HK-2 (cell line): ENCODE data around the gene BAZ1B.
"Not testable (repeated sequence)": the region's sequence is repeated elsewhere in the genome, so short reads cannot be mapped to it uniquely, and the experiment has no call there.

Experiments
- DNase-seq: peaks from one replicate; pipeline ENCODE4 v3.0.0-alpha.2; 2018; ENCODE audit not compliant: unreplicated experiment

BAZ1B gene

DNA sequence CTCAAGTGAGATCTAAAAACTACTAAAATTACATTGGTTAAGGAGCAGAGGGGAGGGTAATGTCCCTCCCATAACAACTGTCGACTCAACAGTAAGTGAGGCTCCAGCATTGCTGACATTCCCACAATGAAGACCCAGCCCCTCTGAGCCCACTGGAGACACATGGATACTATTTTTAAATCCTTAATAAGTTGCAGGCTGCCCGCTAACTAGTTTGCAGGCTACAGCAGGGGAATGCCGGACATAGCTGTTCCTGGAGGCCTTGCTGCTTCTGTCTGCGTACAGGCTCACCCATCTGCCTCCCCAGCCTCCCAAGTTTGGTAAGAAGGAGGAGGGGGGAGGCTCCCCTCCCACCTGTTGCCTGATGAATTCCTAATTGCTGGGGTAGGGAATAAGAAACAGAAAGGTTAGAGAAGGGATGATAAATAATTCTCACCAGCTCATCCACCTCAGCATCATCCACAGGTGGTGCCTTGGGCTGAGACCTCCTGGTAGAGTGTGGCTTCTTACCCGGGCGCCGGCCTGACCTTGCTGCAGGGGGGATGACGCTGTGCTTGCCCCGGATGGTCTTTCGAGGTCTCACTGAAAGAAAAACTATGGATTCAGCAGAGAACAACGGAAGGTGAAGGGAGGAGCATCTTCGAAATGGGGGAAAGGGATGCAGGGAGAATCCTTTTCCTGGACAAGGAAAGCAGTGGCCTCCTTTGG is 78.4 kb downstream of the BAZ1B start:
- DNase-seq = no peak

DNA sequence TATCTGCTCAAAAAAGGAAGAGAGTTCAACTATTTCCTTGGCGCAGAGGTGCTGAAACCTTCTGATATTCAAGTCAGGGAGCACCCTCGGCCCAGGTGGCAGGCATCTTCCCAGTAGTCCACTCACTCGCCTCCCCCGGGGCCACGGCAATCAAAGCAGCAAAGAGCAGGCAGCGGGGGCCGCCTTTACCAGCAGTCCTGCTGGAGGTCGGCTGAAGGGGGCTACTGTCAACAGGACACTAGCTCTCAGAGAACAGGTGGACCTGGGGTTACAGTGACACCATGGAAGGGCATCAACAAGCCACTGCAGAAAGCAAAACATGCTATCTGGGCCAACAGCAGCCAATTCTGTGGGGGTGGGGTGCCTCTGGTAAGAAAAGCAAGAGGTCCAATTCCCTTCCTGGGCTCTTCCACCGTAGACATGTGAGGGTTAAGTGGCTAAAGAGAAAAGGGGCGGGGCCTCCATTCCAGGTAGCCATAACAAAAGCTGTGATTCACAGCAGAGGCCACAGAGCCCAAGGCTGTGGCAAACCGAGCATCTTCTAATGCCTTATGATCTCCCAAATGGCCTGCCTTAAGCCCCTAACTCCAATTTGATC is 79.1 kb downstream of the BAZ1B start:
- no peak for DNase-seq

DNA sequence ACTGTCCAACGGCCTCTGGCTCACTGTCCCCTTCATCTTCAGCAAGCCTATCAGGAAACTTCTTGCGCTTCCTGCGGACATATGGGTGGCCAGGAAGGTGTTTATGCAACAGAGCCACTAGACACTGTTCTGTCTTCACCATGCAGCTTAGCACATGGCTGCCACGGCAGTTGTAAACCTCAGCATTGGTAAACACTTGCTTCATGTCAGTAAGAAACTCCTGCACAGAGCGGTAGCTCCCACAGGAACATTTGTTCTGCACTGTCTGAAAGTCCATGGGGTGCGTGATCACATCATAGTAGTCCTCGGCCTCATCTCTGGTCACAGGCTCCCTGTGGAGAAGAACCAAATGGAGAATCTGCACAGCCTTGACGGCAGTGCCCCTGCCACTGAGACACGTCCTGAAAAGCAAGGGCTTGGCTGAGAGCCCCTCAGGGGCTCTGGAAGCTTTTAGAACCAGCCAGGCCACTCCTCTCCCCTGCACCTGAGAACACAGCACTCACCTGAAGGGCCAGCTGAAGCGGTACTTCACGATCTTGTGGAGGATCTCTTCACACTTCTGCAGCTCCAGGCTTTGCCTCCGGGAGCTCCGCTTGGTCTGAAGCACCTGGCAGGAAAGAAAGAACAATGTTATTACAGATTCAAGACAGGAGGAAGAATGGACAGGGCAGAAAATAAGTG is 79.7 kb downstream of the BAZ1B start:
- no peak for DNase-seq

DNA sequence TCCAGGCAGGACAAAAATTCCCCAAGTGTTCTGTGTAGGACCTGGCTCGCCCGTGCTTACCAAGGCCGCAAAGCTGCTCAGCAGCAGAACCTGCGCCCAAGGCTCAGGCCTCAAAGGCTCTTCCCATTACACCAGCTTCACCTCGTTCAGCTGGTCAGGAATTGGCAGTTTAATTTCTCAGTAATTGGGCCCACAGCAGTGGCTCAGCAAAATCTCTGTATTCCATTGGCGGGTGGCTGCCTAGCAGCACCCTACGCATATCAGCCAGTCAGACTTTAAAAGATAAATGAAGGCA is 82.7 kb downstream of the BAZ1B start:
- DNase-seq = no peak

DNA sequence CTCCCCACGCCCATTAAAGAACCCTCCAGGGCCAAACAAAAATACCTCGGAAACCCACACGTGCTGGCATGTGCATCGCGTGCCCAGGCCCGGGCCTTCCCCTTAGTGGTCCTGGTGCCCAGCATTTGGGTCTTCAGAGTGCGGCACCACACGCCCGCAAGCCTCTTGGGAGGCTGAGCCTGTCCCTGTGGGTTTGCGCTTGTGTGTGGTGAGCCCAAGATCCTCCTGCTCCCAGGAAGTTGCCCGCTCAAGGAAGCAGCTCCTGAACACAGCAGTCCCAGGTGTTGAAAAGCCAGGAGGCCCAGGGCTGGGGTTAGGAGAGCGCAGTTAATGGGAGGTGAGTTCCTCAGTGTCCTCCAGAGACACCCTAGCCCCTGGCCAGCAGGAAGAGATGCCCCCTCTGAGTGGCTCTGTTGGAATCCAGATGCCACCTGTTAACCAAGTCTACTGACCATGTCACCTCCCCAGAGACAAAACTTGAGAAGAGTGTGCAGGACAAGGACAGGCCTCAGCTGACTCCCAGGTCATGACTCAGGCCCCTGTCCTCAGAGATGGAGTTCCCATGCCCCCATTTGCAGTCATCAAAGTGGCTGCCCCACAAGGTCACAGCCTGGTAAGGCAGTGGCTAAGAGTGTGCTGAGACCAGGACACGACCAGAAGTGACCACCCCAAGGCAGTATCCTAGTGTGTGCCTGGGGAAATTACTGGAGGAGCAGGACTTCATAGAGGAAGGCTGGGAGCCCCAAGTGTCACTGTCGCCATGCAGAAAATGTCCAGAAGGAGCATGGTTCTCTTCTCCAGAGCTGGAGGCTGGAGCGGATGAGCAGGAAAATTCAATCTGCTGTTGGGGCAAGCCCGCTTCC is 83.3 kb downstream of the BAZ1B start:
- DNase-seq = no peak

DNA sequence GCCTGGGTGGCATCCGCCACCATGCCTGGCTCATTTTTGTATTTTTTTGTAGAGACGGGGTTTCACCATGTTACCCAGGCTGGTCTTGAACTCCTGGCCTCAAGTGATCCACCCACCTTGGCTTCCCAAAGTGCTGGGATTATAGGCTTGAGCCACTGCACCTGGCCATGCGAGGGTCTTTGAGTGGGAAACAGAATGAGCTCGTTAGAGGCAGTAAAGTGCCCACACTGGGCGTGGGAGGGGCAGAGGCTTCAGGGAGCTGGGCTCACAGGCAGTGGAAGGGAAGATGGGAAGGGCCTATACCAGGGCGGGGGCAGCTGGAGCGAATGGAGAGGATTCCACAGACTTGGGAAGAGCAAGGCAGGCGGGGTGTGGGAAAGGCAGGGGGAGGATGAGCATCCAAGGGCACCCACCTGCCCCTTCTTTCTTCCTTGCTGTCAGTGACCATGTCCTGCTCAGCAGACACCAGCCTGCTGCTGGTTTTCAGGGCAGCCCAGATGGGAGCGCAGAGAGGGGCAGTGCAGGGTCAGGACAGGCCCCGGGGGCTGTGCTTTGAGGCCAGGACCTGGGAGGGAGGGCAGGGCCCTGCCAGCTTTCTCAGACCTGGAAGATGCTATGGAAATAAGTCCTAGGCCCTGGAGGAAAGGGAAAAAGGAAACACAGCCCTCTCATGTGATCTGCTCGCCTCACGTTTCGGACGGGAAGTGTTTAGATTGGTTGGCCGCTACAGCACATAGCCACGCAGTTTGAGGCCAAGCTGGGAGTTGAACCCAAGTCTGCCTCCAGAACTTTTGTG is 84.3 kb downstream of the BAZ1B start:
- no peak for DNase-seq

DNA sequence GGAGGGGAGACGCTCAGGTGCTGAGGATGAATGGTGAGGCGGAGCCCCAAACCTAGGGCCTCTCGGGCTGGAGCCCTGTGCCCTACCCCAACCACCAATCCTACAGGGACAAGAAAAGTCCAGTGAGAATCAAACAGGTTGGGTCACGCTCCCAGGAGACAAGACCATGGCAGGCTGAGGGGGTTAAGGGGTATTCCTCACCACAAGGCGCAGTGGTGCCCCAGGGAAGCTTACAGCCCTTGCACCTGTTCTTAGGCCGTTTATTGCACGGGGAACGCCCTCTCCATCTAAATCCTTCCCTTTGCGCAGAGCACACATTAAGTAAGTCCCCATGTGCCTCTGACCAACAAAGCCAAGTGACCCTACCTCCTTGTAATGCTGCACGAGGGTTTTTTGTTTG is 85.0 kb downstream of the BAZ1B start:
- DNase-seq = no peak

DNA sequence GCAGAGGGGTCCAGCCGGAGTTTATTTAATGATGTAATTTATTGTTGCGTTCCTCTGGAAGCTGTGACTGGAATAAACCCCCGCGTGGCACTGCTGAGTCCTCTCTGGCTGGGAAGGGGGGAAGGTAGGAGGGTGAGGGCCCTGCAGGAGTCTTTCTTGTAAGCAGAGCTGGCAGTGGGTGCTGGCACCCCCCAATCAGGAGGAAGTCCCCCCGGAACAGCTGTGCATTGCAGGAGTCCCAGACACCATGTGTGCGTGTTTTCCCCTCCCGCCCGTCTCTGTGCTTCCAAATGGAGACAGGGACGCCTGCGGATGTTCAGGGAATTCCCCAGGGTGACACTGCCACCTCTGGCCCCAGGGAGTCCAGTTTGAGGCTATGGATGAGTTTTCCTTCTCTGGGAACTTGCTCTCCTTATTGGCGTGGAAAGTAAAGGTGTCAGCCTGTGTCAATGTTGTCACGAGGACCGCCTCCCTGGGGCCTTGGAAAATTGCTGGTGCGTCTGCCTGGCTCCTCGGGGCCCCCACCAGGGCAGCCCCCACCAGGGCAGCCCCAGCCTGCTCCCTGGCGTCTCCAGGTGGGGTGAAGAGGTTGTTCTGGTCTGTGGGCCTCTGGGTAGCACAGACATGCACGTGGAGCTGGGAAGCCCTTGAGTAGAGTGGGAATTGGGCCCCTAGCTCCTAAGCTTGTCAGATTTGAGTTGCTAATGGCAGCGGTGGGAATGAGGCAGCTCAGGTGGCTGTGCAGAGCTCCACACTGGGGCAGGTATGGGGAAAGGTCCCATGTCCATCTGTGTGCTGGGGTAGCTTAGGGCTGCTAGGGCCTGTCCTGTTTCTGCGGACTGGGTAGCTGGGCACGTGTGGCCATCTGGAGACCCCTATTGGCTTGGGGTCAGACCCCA is 85.8 kb downstream of the BAZ1B start:
- DNase-seq = peak; percentile 45

DNA sequence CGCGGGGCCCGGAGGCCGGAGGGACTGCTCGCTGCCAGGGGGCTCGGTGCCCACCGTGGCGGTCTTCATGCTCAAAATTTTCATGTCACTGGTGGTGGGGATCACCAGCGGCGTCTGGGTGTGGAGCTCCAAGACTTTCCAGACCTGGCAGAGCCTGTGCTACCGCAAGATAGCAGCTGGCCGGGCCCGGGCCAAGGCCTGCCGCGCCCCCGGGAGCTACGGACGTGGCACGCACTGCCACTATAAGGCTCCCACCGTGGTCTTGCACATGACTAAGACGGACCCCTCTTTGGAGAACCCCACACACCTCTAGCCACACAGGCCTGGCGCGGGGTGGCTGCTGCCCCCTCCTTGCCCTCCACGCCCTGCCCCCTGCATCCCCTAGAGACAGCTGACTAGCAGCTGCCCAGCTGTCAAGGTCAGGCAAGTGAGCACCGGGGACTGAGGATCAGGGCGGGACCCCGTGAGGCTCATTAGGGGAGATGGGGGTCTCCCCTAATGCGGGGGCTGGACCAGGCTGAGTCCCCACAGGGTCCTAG is 86.6 kb downstream of the BAZ1B start:
- no peak for DNase-seq

DNA sequence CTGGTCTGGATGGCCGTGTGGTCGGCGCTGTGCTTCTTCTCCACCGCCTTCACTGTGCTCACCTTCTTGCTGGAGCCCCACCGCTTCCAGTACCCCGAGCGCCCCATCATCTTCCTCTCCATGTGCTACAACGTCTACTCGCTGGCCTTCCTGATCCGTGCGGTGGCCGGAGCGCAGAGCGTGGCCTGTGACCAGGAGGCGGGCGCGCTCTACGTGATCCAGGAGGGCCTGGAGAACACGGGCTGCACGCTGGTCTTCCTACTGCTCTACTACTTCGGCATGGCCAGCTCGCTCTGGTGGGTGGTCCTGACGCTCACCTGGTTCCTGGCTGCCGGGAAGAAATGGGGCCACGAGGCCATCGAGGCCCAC is 87.4 kb downstream of the BAZ1B start:
- no peak for DNase-seq

DNA sequence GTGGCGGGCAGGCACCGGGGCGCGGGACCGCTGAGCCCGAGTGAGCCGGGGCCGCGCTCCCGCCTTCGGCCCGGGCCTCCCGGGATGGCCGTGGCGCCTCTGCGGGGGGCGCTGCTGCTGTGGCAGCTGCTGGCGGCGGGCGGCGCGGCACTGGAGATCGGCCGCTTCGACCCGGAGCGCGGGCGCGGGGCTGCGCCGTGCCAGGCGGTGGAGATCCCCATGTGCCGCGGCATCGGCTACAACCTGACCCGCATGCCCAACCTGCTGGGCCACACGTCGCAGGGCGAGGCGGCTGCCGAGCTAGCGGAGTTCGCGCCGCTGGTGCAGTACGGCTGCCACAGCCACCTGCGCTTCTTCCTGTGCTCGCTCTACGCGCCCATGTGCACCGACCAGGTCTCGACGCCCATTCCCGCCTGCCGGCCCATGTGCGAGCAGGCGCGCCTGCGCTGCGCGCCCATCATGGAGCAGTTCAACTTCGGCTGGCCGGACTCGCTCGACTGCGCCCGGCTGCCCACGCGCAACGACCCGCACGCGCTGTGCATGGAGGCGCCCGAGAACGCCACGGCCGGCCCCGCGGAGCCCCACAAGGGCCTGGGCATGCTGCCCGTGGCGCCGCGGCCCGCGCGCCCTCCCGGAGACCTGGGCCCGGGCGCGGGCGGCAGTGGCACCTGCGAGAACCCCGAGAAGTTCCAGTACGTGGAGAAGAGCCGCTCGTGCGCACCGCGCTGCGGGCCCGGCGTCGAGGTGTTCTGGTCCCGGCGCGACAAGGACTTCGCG is 88.0 kb downstream of the BAZ1B start:
- DNase-seq = no peak

DNA sequence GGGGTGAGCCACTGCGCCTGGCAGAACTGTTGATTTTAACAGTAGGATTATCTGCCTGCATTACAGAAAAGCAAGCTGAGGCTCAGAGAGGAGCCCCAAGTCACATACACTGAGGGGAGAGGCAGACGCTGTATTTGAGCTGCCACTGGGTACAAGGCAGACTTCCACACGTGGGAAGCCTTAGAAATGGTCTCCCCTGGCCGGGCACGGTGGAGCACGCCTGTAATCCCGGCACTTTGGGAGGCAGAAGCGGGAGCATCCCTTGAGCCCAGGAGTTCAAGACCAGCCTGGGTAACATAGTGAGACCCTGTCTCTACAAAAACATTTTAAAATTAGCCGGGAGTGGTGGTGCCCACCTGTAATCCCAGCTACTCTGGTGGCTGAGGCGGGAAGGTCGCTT is 89.4 kb downstream of the BAZ1B start:
- no peak for DNase-seq

DNA sequence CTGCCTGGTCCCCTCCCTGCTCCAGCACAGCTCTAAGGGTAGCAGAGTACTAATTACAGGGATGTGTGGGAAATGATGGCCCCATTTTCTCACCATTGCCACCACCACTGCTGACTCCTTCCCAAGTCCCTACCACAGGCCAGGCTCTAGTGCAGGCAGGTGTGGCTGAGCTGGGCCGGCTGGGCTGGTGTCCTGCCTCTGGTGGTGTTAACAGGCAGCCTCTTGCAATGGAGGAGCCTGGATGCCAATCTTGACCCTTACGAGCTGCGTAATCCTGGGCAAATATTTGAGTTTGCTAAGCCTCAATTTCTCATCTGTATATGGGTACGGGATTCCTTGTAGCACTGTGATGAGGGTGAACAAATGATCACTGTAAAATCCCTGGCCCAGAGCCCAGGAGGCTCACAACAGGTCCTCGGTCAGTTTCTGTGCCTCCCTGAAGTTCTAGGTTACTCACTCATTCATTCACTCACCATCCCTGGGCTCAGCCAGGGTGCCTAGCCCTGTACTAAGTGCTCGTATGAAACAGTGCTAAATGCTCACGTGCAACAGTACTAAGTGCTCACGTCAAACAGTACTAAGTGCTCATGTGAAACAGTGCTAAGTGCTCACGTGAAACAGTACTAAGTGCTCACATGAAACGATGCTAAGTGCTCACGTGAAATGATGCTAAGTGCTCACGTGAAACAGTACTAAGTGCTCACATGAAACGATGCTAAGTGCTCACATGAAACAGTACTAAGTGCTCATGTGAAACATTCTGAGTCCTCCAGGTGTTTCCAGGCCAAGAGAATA is 90.9 kb downstream of the BAZ1B start:
- DNase-seq = no peak

DNA sequence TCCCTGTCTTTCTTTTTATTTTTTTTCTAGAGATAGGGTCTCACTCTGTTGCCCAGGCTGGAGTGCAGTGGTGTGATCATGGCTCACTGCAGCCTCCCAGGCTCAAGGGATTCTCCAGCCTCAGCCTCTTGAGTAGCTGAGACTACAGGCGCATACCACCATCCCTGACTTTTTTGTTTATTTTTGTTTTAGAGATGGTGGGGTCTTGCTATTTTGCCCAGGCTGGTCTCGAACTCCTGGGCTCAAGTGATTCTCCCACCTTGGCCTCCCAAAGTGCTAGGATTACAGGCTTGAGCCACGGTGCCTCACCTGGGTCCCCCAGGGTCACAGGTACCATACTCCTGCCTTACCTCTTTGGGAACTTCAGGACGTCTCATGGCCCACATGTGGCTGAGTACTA is 91.6 kb downstream of the BAZ1B start:
- DNase-seq = not testable (repeated sequence)

DNA sequence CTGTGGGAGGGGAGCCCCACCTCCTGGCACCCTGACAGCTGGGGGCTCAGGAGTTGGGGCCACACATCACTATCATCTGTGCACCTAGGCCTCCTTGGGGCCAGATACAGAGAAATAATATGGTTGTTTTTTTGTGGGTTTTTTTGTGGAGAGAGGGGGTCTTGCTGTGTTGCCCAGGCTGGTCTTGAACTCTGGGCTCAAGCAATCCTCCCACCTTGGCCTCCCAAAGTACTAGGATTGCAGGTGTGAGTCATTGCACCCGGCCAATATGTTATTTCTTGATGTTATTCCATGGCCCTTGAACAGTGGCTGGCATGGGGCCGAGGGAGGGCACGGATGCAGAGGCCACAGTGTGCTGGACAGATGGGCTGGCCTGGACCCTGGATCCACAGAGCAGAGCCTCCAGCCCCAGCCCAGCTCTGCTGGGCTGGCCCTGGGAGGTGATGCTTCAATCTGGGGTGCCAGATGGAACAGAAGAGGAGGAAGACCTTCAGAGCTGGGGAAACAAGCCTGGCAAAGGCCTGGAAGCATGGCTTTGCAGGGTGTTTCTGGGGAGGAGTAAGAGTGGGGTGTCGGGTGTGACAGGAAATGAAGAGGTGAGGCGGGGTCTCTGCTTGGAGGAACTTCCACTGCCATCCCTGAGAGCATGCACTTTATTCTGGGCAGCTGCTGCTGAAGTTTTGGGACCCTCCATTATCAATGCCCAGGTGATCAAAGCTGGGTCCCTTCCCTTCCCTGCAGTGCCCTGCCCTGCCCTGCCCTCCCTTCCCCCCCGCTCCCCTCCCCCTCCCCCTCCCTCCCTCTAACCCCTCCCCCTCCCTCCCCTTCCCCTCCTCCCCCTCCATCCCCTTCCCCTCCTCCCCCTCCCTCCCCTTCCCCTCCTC is 92.2 kb downstream of the BAZ1B start:
- DNase-seq = no peak

DNA sequence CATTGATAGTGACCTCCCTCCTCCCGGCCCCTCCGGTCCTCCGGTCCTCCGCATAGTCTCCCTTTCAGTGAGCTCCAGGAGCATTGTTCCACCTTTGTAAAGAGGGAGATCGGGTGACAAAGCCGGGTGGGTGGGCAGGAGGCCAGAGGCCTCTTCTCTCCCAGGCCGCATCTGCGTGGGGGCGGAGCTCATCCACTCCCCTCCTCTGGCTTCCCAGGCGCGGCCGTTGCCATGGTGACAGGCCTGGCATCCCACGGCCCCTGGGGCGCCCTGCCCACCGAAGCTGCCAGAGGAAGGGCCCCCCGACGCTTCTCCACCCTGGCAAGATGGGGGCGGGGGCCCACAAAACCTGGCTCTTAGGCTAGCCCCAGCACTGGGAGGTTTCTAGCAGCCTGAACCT is 92.9 kb downstream of the BAZ1B start:
- no peak for DNase-seq

DNA sequence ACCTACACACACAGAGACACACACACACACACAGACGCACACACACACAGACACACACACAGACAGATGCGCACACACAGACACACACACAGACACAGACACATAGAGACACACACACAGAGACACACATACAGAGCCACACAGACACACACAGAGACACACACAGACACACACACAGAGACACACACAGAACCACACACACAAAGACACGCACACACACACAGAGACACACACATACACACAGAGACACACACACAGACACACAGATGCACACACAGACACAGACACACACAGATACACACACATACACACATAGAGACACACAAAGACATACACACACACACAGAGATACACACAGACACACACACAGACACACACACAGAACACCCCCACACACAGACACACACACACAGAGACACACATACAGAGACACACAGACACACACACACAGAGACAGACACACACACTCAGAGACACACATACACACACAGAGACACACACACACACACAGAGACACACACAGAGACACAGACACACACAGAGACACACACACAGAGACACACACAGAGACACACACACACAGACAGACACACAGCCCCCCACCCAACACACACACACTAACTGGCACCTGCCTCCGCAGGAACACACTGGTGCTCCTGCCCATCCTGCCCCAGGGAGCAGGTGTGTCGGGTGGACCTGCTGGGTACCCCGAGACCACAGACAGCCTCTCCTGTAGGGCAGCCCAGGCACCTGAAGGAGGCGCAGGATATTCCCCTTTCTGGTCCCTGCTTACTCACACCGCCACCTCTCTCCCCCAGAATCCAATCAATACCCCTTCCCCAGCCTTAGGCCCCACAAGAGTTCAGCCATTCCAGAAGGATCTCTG is 93.9 kb downstream of the BAZ1B start:
- DNase-seq = no peak
